Right cardiac atrium (tissue), 5 donors: ENCODE results near the gene RETSAT. TPM values are rescaled to one million over a fixed set of nuclear protein-coding genes. Genes with fewer than 3 reads are reported as not detected.

Experiments
- ATAC-seq, 2 donors: fragments of 200-7000 bp; cut with Tn5 transposase; one replicate each; pipeline versions ENCODE4 v1.8.0 to v1.9.1; 2020; ENCODE audit warnings: moderate library complexity in 2 of 2, mild to moderate bottlenecking in 1 of 2
- DNase-seq, 3 donors: peaks; one replicate each; pipeline ENCODE4 v3.0.0-alpha.2; 2020
- H3K27ac ChIP-seq: one replicate; pipeline ENCODE4 v1.5.1; 2013; ENCODE audit warnings: mild to moderate bottlenecking, low read length, control low read depth, moderate library complexity
- H3K27me3 ChIP-seq: one replicate; pipeline ENCODE4 v1.6.1; 2013; ENCODE audit not compliant: control insufficient read depth, insufficient read depth
- H3K4me1 ChIP-seq: one replicate; pipeline ENCODE4 v1.6.1; 2013; ENCODE audit warnings: low read length; ENCODE audit not compliant: control insufficient read depth, insufficient read depth
- H3K4me3 ChIP-seq: one replicate; pipeline ENCODE4 v1.5.1; 2013; ENCODE audit warnings: low read length, control low read depth
- H3K9me3 ChIP-seq: one replicate; pipeline ENCODE4 v1.6.1; 2013; ENCODE audit warnings: low read length; ENCODE audit not compliant: control insufficient read depth
- WGBS: extraction: QIAGEN DNeasy Blood & Tissue Kit; methylation state at CpG from one replicate; pipeline ENCODE4 v1.1.7; 2013; 5-methylcytosine and 5-hydroxymethylcytosine counted together
- intact Hi-C, 4 donors: fragments of 100-400 bp; cut with DNase I; formaldehyde crosslinking; loops; one replicate each; pipeline versions ENCODE4 v1.11.0 to v1.14.0; 2022 to 2023
- polyA plus RNA-seq: library from polyadenylated mRNA; stranded (reverse); fragments of 200-250 nt; gene quantifications from one replicate; pipeline ENCODE4 v1.2.3, GENCODE V29; 2013
- total RNA-seq, 4 donors: library from RNA; stranded (reverse); fragmentation: NEBNext Ultra II Directional; extraction: Animal tissue kit (Norgen Biotek cat#: 25700); gene quantifications; one replicate each; pipeline ENCODE4 v1.2.1, GENCODE V29; 2021
- donor health status: healthy with polysubstance abuse.
- donor health status: DM: no; HTN: yes; CAD: no.
- donor health status: DM: no; HTN: no; CAD: no.
- donor health status: DM: no; HTN: yes; CAD: no; lungs with severe emphysema.
- donor health status: DM: yes; HTN: yes; CAD: no.

The RETSAT gene
- total and polyA plus RNA-seq, 5 donors, result 22.4 to 33.5 (median 31.5) TPM

DNA sequence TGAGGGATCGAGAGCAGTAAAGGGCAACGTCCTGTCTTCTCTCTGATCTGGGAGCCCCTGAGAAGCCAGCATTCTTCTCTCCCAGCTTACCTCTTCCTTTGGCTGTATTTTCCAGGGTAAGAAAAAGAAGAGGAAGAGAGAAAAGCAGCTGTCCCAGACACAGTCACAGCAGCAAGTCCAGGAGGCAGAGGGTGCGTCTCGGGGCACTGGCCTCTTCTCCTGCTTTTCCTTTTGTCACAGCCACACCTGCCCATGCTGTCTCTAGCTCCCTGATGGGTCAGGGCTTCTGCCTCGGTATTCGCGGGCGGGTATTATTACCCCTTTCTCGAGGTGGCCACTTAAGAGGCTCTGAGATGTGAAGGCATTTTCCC, 46.8 kb downstream of the RETSAT start:
- WGBS, result 79% methylated on average over 9 of the region's 9 CpGs
- Histone ChIP-seq H3K27ac (no peak overlapping the region), H3K4me3 (no peak overlapping the region), H3K9me3 (no peaks in the 10 kb centered on the region), H3K27me3 (no peaks in the 10 kb centered on the region), H3K4me1 (no peaks in the 10 kb centered on the region)
- no peak for DNase-seq
- intact Hi-C loops, result loop anchor here in 1 of 4 donors (5.0 kb wide), 1 partner anchor 240 kb away; no protein-coding TSS in a partner anchor
- ATAC-seq, result no peak

- DNase-seq (no peak), ATAC-seq (no peak)
- no peak overlapping the region for H3K27ac ChIP-seq
- H3K27me3 ChIP-seq, result no peaks in the 10 kb centered on the region
- H3K4me1 ChIP-seq, result no peaks in the 10 kb centered on the region
- no peaks in the 10 kb centered on the region for H3K9me3 ChIP-seq
- WGBS, result 87% methylated on average over 28 of the region's 28 CpGs
- no peak overlapping the region for H3K4me3 ChIP-seq
- intact Hi-C loops, result no loop called here
These were observed 50.4 kb downstream of the RETSAT start for GRCh38 chr2:85303780-85304531.

- peak; percentile 30 to 46 for ATAC-seq
- 62% methylated on average over 6 of the region's 6 CpGs for WGBS
These were observed 52.2 kb downstream of the RETSAT start for GRCh38 chr2:85302121-85302520.

More at GRCh38 chr2:85302121-85302520, 52.2 kb downstream of the RETSAT start:
- no peak for DNase-seq
- no peak overlapping the region for H3K27ac ChIP-seq
- no peaks in the 10 kb centered on the region for H3K27me3 ChIP-seq
- no peaks in the 10 kb centered on the region for H3K9me3 ChIP-seq
- H3K4me1 ChIP-seq, result no peaks in the 10 kb centered on the region
- no peak overlapping the region for H3K4me3 ChIP-seq
- intact Hi-C loops, result no loop called here

Other genes starting within 250 kb of the RETSAT start
- 10 to 100 TPM; 12.0 to 13.8 (median 12.7) TPM for gene TCF7L1, start 221.1 kb downstream of the RETSAT start, total RNA-seq
- gene TCF7L1, start 221.1 kb downstream of the RETSAT start, polyA plus RNA-seq, result 13.0 TPM
- gene TGOLN2, start 26.5 kb downstream of the RETSAT start, total RNA-seq, result 10 to 100 TPM; 75.4 to 82.6 (median 79.4) TPM
- 29.9 TPM for gene TGOLN2, start 26.5 kb downstream of the RETSAT start, polyA plus RNA-seq
- gene ELMOD3, start 241 bp upstream of the RETSAT start, total RNA-seq, result 10 to 100 TPM; 11.5 to 16.1 (median 13.0) TPM
- gene ELMOD3, start 241 bp upstream of the RETSAT start, polyA plus RNA-seq, result 10.7 TPM
- 10 to 100 TPM in 2 of 4 donors, 1 to 10 TPM in 2; 6.8 to 15.6 (median 12.3) TPM for gene CAPG, start 55.8 kb upstream of the RETSAT start, total RNA-seq
- gene CAPG, start 55.8 kb upstream of the RETSAT start, polyA plus RNA-seq, result 13.2 TPM
- under 1 TPM in 3 of 4 donors, not detected in 1; 0.34 to 0.75 (median 0.62) TPM for gene SH2D6, start 64.2 kb upstream of the RETSAT start, total RNA-seq
- 0.29 TPM for gene SH2D6, start 64.2 kb upstream of the RETSAT start, polyA plus RNA-seq
- 100 to 1,000 TPM; 123 to 227 (median 144) TPM for gene MAT2A, start 184.6 kb upstream of the RETSAT start, total RNA-seq
- 76.4 TPM for gene MAT2A, start 184.6 kb upstream of the RETSAT start, polyA plus RNA-seq
- gene GGCX, start 207.0 kb upstream of the RETSAT start, total RNA-seq, result 10 to 100 TPM; 27.7 to 35.8 (median 30.8) TPM
- 17.9 TPM for gene GGCX, start 207.0 kb upstream of the RETSAT start, polyA plus RNA-seq
- 10 to 100 TPM; 30.3 to 38.3 (median 35.2) TPM for gene VAMP8, start 223.1 kb upstream of the RETSAT start, total RNA-seq
- gene VAMP8, start 223.1 kb upstream of the RETSAT start, polyA plus RNA-seq, result 24.9 TPM
- gene VAMP5, start 229.9 kb upstream of the RETSAT start, total RNA-seq, result 100 to 1,000 TPM in 1 of 4 donors, 10 to 100 TPM in 3; 79.1 to 113 (median 81.1) TPM
- gene VAMP5, start 229.9 kb upstream of the RETSAT start, polyA plus RNA-seq, result 127 TPM
- gene RNF181, start 241.2 kb upstream of the RETSAT start, total RNA-seq, result 100 to 1,000 TPM in 2 of 4 donors, 10 to 100 TPM in 2; 96.1 to 111 (median 102) TPM
- 169 TPM for gene RNF181, start 241.2 kb upstream of the RETSAT start, polyA plus RNA-seq
- gene TMEM150A, start 248.2 kb upstream of the RETSAT start, total RNA-seq, result 10 to 100 TPM; 14.5 to 17.5 (median 16.5) TPM
- 19.0 TPM for gene TMEM150A, start 248.2 kb upstream of the RETSAT start, polyA plus RNA-seq